SK-N-SH (cell line): ENCODE data around the gene NR1H4. TPM values are rescaled to one million over a fixed set of nuclear protein-coding genes. Genes with fewer than 3 reads are reported as not detected.

Experiments
- CTCF ChIA-PET: fragments of 300-600, 350-600 bp; formaldehyde crosslinking; extraction: SDS; loops from one replicate; lab custom pipeline; 2021; lab: Yijun Ruan, JAX
- POLR2A ChIA-PET: fragments of 350-600 bp; sonication (Branson Sonifier 250); formaldehyde crosslinking; extraction: SDS; loops from one replicate; lab custom pipeline; 2020; ENCODE audit warnings: antibody characterized with exemption, inconsistent platforms; lab: Yijun Ruan, JAX
- DNase-seq: peaks from one replicate; pipeline ENCODE4 v3.0.0; 2012
- H2AFZ ChIP-seq: fragments of 200-600 bp; sonication (generic); 2 replicates; pipeline ENCODE4 v1.8.1; 2016; ENCODE audit warnings: antibody characterized with exemption, mild to moderate bottlenecking, low read depth
- H3F3A ChIP-seq: fragments of 200-600 bp; sonication (generic); replicated peaks from 2 replicates; pipeline ENCODE3; 2016; ENCODE audit warnings: antibody characterized with exemption, mild to moderate bottlenecking; ENCODE audit not compliant: insufficient read depth
- H3K27ac ChIP-seq, 2 experiments: fragments of 200-500 bp in 1 of 2; fragments of 200-600 bp in 1 of 2; sonication (Bioruptor generic) in 1 of 2; sonication (generic), shearing (Covaris generic) in 1 of 2; 2 replicates each; pipeline versions ENCODE4 v1.5.1 to v1.6.1; 2014 to 2016; ENCODE audit warnings: low read depth in 2 of 2, inconsistent platforms in 1 of 2, low read length in 1 of 2, mild to moderate bottlenecking in 1 of 2, mixed read lengths in 1 of 2
- H3K27me3 ChIP-seq: fragments of 200-600 bp; sonication (generic), shearing (Covaris generic); 2 replicates; pipeline ENCODE4 v1.6.1; 2016; ENCODE audit warnings: mixed run types; ENCODE audit not compliant: insufficient read depth
- H3K36me3 ChIP-seq, 2 experiments: fragments of 200-500 bp in 1 of 2; fragments of 200-600 bp in 1 of 2; sonication (Bioruptor generic) in 1 of 2; sonication (generic) in 1 of 2; replicated peaks in 1 of 2; 2 replicates each; pipeline versions ENCODE3 to v1.5.1; 2014 to 2016; ENCODE audit warnings: low read length in 1 of 2, mild to moderate bottlenecking in 1 of 2; ENCODE audit not compliant: insufficient read depth in 2 of 2, control insufficient read depth in 1 of 2
- H3K4me1 ChIP-seq, 2 experiments: fragments of 200-500 bp in 1 of 2; fragments of 200-600 bp in 1 of 2; sonication (Bioruptor generic) in 1 of 2; sonication (generic), shearing (Covaris generic) in 1 of 2; 2 replicates each; pipeline versions ENCODE4 v1.5.1 to v1.6.1; 2014 to 2016; ENCODE audit warnings: low read depth in 1 of 2, low read length in 1 of 2, mixed run types in 1 of 2; ENCODE audit not compliant: insufficient read depth in 2 of 2, control insufficient read depth in 1 of 2
- H3K4me2 ChIP-seq: fragments of 200-600 bp; sonication (generic), shearing (Covaris generic); 2 replicates; pipeline ENCODE4 v1.6.1; 2017; ENCODE audit warnings: mixed run types
- H3K4me3 ChIP-seq, 2 experiments: fragments of 200-500 bp in 1 of 2; fragments of 200-600 bp in 1 of 2; sonication (Bioruptor generic) in 1 of 2; sonication (generic), shearing (Covaris generic) in 1 of 2; 2 replicates each; pipeline versions ENCODE4 v1.5.1 to v1.8.1; 2014 to 2016; ENCODE audit warnings: low read depth in 2 of 2, inconsistent platforms in 1 of 2, low read length in 1 of 2, mild to moderate bottlenecking in 1 of 2, mixed read lengths in 1 of 2, moderate library complexity in 1 of 2
- H3K79me2 ChIP-seq: fragments of 200-600 bp; sonication (generic); 2 replicates; pipeline ENCODE4 v1.8.1; 2017; ENCODE audit warnings: mild to moderate bottlenecking; ENCODE audit not compliant: insufficient read depth
- H3K9ac ChIP-seq: fragments of 200-600 bp; sonication (generic); 2 replicates; pipeline ENCODE4 v1.6.1; 2017; ENCODE audit warnings: mixed run types
- H3K9me2 ChIP-seq: fragments of 200-600 bp; sonication (generic); 2 replicates; pipeline ENCODE4 v1.6.1; 2017; ENCODE audit warnings: mixed run types
- H3K9me3 ChIP-seq: fragments of 200-600 bp; sonication (generic); 2 replicates; pipeline ENCODE4 v1.6.1; 2017; ENCODE audit warnings: mixed run types, mild to moderate bottlenecking, moderate library complexity
- H4K20me1 ChIP-seq: fragments of 200-600 bp; sonication (generic); 2 replicates; pipeline ENCODE4 v1.6.1; 2017; ENCODE audit warnings: mild to moderate bottlenecking, mixed run types; ENCODE audit not compliant: insufficient read depth
- CHD2 ChIP-seq: fragments of 150-350 bp; IDR thresholded peaks from 2 replicates; pipeline ENCODE4 v1.6.1; 2018; ENCODE audit warnings: low read length; ENCODE audit not compliant: partially characterized antibody
- ELF1 ChIP-seq: IDR thresholded peaks from 2 replicates; pipeline ENCODE4 v1.4.0; 2012
- EZH2phosphoT487 ChIP-seq: fragments of 200-600 bp; sonication (generic); IDR thresholded peaks from 2 replicates; pipeline ENCODE4 v1.6.1; 2017; ENCODE audit warnings: low read depth, mixed run types, mild to moderate bottlenecking, antibody characterized with exemption, moderate library complexity, borderline replicate concordance
- FOXJ3 ChIP-seq: sonication (generic); formaldehyde crosslinking; IDR thresholded peaks from 2 replicates; pipeline ENCODE4 v1.5.1; 2020; ENCODE audit warnings: mild to moderate bottlenecking, missing genetic modification reagents
- FOXM1 ChIP-seq: IDR thresholded peaks from 2 replicates; pipeline ENCODE4 v1.4.0; 2012; ENCODE audit warnings: low read depth, mild to moderate bottlenecking
- GATA2 ChIP-seq: sonication (generic); formaldehyde crosslinking; IDR thresholded peaks from 2 replicates; pipeline ENCODE4 v1.5.0; 2020; ENCODE audit warnings: mild to moderate bottlenecking, missing genetic modification reagents
- MEF2A ChIP-seq: IDR thresholded peaks from 2 replicates; pipeline ENCODE4 v1.4.0; 2012; ENCODE audit warnings: low read depth, borderline replicate concordance
- NRF1 ChIP-seq: IDR thresholded peaks from 2 replicates; pipeline ENCODE4 v1.6.1; 2012; ENCODE audit warnings: low read depth, mild to moderate bottlenecking, low read length
- RAD21 ChIP-seq: IDR thresholded peaks from 2 replicates; pipeline ENCODE4 v1.6.1; 2012; ENCODE audit warnings: mild to moderate bottlenecking, low read length
- RCOR1 ChIP-seq: fragments of 150-350 bp; IDR thresholded peaks from 2 replicates; pipeline ENCODE4 v1.6.1; 2017; ENCODE audit warnings: antibody characterized with exemption, low read length
- RXRA ChIP-seq: IDR thresholded peaks from 2 replicates; pipeline ENCODE4 v1.4.0; 2012; ENCODE audit warnings: low read depth, mild to moderate bottlenecking, borderline replicate concordance
- SIN3A ChIP-seq: IDR thresholded peaks from 2 replicates; pipeline ENCODE4 v1.6.1; 2012; ENCODE audit warnings: low read depth, mild to moderate bottlenecking, low read length, moderate library complexity, borderline replicate concordance
- SMC3 ChIP-seq: IDR thresholded peaks from 2 replicates; pipeline ENCODE4 v1.6.1; 2012; ENCODE audit warnings: low read depth, low read length, improper control_type of control experiment
- TCF12 ChIP-seq: IDR thresholded peaks from 2 replicates; pipeline ENCODE4 v1.4.0; 2012
- YY1 ChIP-seq: IDR thresholded peaks from 2 replicates; pipeline ENCODE4 v1.4.0; 2012; ENCODE audit warnings: low read depth, mild to moderate bottlenecking
- WGBS: methylation state at CpG from one replicate; pipeline ENCODE4 v1.1.6; 2017; ENCODE audit warnings: low lambda C conversion rate; 5-methylcytosine and 5-hydroxymethylcytosine counted together
- polyA plus RNA-seq, 3 experiments: library from polyadenylated mRNA; depleted of rRNA; stranded (reverse); fragments of >200 nt; gene quantifications; 2 replicates each; pipeline ENCODE4 v1.2.3, GENCODE V29; 2012
- TF ChIP-seq, protein P1 (sequence below): IDR thresholded peaks from 2 replicates; pipeline ENCODE4; 2012
- TF ChIP-seq, protein P2 (sequence below): fragments of 150-350 bp; IDR thresholded peaks from 2 replicates; pipeline ENCODE4 v1.6.1; 2017; ENCODE audit warnings: antibody characterized with exemption, low read length, low read depth, borderline replicate concordance
- TF ChIP-seq, protein P3 (sequence below): IDR thresholded peaks from 2 replicates; pipeline ENCODE4 v1.6.1; 2012; ENCODE audit warnings: mild to moderate bottlenecking, low read depth, low read length, moderate library complexity
- TF ChIP-seq, protein P4 (sequence below): IDR thresholded peaks from 2 replicates; pipeline ENCODE4 v1.4.0; 2012; ENCODE audit warnings: low read depth
- TF ChIP-seq, protein P5 (sequence below): IDR thresholded peaks from 2 replicates; pipeline ENCODE4 v1.4.0; 2012; ENCODE audit warnings: low read depth, borderline replicate concordance
- TF ChIP-seq, protein P6 (sequence below): fragments of 150-350 bp; IDR thresholded peaks from 2 replicates; pipeline ENCODE4 v1.6.1; 2016; ENCODE audit warnings: mild to moderate bottlenecking, low read depth, low read length

The NR1H4 gene
- polyA plus RNA-seq, 1 of the 3 experiments (the other 2 are of a cell fraction): not detected

DNA sequence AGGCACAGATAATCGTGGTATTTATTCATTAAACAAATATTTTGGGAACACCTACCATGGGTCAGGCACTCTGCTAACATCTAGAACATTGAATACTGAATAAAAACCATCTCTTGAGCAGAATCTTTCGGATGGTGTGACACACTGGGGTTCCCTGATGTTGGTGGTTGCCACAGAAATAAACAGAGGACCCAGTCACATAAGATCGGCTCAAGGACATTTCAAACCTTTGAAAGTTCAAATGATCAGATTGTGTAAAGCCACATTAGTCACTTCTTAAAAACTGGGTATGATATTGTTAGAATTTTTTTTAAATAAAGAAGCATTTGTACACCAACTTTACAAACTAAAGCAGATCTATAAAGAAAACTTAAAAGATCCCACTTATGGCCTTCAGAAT is 39.0 kb downstream of the NR1H4 start (continued):
- TF ChIP-seq, protein P1, sequence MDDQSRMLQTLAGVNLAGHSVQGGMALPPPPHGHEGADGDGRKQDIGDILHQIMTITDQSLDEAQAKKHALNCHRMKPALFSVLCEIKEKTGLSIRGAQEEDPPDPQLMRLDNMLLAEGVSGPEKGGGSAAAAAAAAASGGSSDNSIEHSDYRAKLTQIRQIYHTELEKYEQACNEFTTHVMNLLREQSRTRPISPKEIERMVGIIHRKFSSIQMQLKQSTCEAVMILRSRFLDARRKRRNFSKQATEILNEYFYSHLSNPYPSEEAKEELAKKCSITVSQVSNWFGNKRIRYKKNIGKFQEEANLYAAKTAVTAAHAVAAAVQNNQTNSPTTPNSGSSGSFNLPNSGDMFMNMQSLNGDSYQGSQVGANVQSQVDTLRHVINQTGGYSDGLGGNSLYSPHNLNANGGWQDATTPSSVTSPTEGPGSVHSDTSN: no peak
- TF ChIP-seq NRF1: no peak
- no peak for TF ChIP-seq GATA2 (CRISPR knock-in tag)
- TF ChIP-seq RXRA: no peak
- TF ChIP-seq RCOR1: no peak

DNA sequence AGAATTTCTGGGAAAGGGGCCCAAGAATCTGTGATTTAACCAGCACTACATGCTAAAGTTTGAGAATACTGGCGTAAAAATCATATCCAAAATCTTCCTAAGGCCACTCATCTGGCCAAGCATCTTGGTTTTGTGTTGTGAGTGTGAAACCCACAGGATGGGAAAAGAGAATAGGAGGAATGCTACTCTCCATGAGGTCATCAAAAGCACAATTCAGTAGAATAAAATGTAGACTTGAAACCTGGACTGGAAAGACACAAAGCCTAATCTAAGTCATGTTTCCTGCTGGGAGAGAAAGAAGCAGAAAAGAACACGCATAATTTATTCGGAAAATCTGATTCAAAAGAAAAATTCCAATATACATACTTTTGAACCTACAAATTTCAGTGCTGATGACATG is 42.3 kb downstream of the NR1H4 start:
- no peaks in the 10 kb centered on the region for H3K9me3 ChIP-seq
- no peak overlapping the region for H2AFZ ChIP-seq
- no peaks in the 10 kb centered on the region; the same call in 1 of the 2 replicates for H3K27me3 ChIP-seq
- no peaks in the 10 kb centered on the region for H3F3A ChIP-seq
- H3K36me3 ChIP-seq: no peaks in the 10 kb centered on the region
- WGBS: 73% methylated on average over 3 of the region's 3 CpGs
- no peaks in the 10 kb centered on the region for H4K20me1 ChIP-seq
- no peak for DNase-seq
- H3K9me2 ChIP-seq: no peaks in the 10 kb centered on the region
- H3K9ac ChIP-seq: no peak overlapping the region
- no peaks in the 10 kb centered on the region for H3K4me1 ChIP-seq
- POLR2A ChIA-PET: no interaction called here
- no peak overlapping the region for H3K27ac ChIP-seq
- H3K4me2 ChIP-seq: no peak overlapping the region
- CTCF ChIA-PET: no interaction called here
- H3K79me2 ChIP-seq: no peaks in the 10 kb centered on the region
- no peak overlapping the region for H3K4me3 ChIP-seq
- no peak for TF ChIP-seq SMC3
- TF ChIP-seq FOXM1: no peak
- no peak for TF ChIP-seq RXRA
- TF ChIP-seq, protein P2, sequence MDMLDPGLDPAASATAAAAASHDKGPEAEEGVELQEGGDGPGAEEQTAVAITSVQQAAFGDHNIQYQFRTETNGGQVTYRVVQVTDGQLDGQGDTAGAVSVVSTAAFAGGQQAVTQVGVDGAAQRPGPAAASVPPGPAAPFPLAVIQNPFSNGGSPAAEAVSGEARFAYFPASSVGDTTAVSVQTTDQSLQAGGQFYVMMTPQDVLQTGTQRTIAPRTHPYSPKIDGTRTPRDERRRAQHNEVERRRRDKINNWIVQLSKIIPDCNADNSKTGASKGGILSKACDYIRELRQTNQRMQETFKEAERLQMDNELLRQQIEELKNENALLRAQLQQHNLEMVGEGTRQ: no peak
- no peak for TF ChIP-seq EZH2phosphoT487
- TF ChIP-seq, protein P3, sequence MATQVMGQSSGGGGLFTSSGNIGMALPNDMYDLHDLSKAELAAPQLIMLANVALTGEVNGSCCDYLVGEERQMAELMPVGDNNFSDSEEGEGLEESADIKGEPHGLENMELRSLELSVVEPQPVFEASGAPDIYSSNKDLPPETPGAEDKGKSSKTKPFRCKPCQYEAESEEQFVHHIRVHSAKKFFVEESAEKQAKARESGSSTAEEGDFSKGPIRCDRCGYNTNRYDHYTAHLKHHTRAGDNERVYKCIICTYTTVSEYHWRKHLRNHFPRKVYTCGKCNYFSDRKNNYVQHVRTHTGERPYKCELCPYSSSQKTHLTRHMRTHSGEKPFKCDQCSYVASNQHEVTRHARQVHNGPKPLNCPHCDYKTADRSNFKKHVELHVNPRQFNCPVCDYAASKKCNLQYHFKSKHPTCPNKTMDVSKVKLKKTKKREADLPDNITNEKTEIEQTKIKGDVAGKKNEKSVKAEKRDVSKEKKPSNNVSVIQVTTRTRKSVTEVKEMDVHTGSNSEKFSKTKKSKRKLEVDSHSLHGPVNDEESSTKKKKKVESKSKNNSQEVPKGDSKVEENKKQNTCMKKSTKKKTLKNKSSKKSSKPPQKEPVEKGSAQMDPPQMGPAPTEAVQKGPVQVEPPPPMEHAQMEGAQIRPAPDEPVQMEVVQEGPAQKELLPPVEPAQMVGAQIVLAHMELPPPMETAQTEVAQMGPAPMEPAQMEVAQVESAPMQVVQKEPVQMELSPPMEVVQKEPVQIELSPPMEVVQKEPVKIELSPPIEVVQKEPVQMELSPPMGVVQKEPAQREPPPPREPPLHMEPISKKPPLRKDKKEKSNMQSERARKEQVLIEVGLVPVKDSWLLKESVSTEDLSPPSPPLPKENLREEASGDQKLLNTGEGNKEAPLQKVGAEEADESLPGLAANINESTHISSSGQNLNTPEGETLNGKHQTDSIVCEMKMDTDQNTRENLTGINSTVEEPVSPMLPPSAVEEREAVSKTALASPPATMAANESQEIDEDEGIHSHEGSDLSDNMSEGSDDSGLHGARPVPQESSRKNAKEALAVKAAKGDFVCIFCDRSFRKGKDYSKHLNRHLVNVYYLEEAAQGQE: no peak
- TF ChIP-seq NRF1: no peak
- TF ChIP-seq ELF1: no peak
- no peak for TF ChIP-seq YY1
- TF ChIP-seq TCF12: no peak
- TF ChIP-seq, protein P4, sequence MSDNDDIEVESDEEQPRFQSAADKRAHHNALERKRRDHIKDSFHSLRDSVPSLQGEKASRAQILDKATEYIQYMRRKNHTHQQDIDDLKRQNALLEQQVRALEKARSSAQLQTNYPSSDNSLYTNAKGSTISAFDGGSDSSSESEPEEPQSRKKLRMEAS: no peak
- no peak for TF ChIP-seq CHD2
- no peak for TF ChIP-seq FOXJ3 (CRISPR knock-in tag)
- TF ChIP-seq, protein P5, sequence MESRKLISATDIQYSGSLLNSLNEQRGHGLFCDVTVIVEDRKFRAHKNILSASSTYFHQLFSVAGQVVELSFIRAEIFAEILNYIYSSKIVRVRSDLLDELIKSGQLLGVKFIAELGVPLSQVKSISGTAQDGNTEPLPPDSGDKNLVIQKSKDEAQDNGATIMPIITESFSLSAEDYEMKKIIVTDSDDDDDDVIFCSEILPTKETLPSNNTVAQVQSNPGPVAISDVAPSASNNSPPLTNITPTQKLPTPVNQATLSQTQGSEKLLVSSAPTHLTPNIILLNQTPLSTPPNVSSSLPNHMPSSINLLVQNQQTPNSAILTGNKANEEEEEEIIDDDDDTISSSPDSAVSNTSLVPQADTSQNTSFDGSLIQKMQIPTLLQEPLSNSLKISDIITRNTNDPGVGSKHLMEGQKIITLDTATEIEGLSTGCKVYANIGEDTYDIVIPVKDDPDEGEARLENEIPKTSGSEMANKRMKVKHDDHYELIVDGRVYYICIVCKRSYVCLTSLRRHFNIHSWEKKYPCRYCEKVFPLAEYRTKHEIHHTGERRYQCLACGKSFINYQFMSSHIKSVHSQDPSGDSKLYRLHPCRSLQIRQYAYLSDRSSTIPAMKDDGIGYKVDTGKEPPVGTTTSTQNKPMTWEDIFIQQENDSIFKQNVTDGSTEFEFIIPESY: no peak
- TF ChIP-seq GATA2 (CRISPR knock-in tag): no peak
- TF ChIP-seq SIN3A: no peak
- TF ChIP-seq, protein P6, sequence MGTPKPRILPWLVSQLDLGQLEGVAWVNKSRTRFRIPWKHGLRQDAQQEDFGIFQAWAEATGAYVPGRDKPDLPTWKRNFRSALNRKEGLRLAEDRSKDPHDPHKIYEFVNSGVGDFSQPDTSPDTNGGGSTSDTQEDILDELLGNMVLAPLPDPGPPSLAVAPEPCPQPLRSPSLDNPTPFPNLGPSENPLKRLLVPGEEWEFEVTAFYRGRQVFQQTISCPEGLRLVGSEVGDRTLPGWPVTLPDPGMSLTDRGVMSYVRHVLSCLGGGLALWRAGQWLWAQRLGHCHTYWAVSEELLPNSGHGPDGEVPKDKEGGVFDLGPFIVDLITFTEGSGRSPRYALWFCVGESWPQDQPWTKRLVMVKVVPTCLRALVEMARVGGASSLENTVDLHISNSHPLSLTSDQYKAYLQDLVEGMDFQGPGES: no peak
- TF ChIP-seq MEF2A: no peak
- no peak for TF ChIP-seq RAD21
